HG03025 (cell line): Measurements from ENCODE around the gene NVL.

ENCODE experiments used
- ATAC-seq: cut with Tn5 transposase; IDR thresholded peaks from one replicate; pipeline ENCODE4 v1.9.1; 2021; ENCODE audit warnings: mild to moderate bottlenecking, moderate library complexity; ENCODE audit not compliant: unreplicated experiment, low FRiP score

The NVL gene

DNA sequence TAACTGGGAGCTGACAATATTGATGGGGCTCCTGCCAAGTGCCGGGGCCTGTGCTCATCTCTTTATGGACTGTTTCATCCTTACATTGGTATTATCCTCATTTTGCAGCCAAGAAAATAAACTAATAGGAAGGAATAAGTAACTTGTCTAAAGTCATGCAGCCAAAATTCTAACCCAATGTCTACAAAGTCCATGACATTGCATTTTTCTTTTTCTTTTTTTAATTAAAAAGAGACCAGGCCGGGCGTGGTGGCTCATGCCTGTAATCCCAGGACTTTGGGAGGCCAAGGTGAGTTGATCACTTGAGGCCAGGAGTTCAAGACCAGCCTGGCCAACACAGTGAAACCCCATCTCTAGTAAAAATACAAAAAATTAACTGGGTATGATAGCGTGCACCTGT lies 128.1 kb downstream of the NVL start:
- no peak for ATAC-seq

DNA sequence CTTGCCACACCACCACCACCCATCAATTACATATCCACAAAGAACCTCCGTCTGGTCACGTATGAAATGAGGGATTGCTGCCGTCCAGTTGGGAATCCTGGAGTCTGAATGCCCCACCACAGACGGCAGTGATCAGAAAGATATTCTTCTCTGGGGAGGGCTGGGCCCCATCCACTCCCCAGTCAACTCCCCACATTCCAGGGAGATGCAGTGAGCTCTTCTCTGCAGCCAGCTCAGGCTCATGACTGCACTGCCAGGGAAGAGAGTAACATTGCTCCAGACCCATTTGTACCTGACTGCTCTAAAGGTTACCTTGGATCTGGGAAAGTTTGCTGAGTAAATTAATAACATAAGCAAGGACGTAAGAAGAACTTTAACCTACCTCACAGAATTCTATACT lies 128.6 kb downstream of the NVL start:
- ATAC-seq: no peak

DNA sequence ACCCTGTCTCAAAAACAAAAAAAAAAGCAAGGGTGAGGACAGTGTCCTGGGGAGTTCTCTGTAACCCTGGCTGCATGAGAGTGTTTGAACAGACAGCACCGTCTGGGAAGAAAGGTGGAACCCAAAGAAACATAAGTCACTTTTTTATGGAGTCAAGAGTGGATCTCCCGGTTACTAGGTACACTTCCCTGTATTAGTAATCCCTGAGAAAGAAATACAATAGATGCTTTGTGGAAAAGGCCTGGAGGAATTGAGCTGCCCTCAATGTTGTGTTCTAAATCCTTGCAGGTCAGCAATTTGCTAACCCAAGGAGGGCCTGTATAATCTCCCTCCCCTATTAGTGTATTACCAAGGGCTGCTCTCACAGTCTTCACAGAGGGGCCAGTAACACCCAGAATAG lies 130.3 kb downstream of the NVL start:
- ATAC-seq: no peak

DNA sequence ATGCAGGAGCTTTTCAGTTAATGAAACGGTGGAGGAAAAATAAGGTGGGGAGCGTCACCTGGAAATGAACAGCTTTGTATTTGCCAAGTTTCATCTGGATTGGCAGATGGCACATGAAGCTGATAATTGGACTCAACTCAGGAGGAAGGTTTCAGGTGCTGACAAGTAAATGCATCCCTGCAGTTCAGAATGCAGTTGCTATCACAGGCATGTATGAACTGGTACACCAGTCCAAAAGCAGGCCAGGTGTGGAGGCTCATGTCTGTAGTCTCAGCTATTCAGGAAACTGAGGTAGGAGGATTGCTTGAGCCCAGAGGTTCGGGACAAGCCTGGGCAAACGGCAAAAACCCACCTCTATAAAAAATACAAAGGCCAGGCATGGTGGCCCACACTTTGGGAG lies 131.4 kb downstream of the NVL start:
- no peak for ATAC-seq

DNA sequence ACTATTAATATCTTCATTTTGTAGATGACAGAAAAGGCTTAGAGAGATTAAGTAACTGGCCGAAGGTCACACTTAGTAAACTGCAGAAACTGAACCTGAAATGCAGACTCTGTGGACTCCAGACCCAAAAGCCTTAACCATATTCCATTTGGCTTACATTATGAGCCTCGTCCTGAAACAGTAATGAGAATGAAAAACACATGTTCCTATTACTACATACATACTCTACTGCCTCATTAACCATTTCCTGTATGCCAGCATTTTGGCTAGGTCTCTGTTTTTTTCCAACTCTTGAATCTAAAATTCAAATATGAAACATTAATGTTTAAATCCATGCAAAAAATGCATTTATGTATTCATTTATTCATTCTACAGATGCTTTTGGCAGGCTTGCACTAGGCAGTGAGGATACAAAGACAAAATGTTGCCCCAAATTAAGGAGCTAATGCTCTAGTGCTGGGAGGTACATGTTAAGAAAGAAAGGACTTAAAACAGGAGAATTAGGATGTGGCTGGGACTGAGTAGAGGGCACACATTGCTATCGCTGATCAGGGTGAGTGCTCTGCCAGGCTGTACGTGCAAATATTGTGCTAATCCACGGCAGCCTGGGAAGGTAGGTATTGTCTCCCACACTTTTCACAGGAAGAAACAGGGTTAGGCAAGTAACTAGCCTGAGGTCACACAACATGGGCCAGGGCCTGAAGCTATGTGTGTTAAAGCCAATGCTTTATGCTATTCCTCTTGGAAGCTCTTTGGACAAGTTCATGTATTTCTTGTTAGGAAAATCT lies 133.0 kb downstream of the NVL start:
- no peak for ATAC-seq

DNA sequence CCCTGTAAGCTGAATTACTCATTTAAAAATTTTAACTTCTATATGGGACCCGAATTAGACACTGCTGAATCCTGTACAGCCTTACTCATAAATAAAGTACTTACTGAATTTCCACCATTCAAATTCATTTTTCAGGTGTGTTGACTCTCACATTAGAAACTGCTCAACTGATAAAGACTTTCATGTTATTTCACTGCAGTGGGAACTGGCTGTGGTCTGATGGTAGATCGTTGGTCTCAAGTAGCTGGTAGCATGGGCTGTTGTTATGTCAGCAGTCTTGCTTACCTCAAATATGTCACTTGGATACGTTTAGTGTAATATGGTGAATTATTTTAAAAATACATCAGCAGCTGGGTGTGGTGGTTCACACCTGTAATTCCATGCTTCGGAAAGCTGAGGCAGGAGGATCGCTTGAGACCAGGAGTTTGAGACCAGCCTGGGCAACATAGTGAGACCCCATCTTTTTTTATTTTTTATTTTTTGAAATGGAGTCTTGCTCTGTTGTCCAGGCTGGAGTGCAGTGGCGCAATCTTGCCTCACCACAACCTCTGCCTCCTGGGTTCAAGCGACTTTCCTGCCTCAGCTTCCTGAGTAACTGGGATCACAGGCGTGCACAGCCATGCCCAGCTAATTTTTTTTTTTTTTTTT lies 136.5 kb downstream of the NVL start:
- no peak for ATAC-seq

DNA sequence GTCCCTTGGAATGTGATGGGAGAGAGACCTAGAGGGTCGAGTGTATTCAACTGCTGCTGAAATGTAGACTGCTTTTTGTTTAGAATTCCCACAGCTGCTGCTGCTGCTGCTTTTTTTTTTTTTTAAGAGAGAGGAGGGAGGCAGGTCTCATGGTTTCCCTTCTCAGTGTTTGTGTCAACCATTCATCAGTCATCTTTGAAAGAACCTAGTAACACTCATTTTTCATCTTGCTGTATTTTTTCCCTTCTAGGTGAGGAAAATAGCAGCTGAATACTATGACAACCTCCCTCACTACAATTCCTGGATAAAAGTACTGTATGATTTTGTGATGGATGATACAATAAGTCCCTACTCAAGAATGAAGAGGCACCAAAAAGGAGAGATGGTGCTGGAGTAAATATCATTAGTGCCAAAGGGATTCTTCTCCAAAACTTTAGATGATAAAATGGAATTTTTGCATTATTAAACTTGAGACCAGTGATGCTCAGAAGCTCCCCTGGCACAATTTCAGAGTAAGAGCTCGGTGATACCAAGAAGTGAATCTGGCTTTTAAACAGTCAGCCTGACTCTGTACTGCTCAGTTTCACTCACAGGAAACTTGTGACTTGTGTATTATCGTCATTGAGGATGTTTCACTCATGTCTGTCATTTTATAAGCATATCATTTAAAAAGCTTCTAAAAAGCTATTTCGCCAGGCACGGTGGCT lies 137.7 kb downstream of the NVL start:
- ATAC-seq: no peak

DNA sequence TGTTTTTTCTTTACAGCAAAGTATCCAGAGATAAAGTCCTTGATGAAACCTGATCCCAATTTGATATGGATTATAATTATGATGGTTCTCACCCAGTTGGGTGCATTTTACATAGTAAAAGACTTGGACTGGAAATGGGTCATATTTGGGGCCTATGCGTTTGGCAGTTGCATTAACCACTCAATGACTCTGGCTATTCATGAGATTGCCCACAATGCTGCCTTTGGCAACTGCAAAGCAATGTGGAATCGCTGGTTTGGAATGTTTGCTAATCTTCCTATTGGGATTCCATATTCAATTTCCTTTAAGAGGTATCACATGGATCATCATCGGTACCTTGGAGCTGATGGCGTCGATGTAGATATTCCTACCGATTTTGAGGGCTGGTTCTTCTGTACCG lies 140.4 kb downstream of the NVL start:
- no peak for ATAC-seq

DNA sequence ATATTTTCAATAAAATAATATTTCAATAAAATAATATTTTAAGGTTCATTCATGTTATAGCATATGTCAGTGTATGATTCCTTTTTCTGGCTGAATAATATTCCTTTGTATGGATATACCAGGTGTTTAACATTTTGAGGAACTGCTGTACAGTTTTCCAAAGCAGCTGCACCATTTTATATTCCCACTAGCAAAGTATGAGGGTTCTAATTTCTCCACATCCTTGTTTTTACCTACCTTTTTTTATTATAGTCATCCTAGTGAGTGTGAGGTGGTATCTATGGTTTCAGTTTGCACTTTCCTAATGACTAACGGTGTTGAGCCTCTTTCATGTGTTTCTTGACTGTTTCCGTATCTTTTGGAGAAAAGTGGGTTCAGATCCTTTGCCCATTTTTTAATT lies 141.7 kb downstream of the NVL start:
- no peak for ATAC-seq

DNA sequence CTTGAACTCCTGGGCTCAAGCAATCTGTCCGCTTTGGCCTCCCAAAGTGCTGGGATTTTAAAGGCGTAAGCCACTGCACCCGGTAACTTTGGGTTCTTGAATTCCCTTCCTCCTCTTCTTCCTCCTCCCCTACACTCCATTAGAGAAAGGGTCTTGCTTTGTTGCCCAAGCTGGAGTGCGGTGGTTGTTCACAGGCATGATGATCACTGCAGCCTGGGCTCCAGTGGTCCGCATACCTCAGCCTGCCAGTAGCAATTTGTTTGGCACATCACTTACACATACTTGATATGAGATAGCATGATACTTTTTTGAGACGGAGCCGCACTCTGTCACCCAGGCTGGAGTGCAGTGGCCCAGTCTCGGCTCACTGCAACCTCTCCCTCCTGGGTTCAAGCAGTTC lies 144.8 kb downstream of the NVL start:
- no peak for ATAC-seq

DNA sequence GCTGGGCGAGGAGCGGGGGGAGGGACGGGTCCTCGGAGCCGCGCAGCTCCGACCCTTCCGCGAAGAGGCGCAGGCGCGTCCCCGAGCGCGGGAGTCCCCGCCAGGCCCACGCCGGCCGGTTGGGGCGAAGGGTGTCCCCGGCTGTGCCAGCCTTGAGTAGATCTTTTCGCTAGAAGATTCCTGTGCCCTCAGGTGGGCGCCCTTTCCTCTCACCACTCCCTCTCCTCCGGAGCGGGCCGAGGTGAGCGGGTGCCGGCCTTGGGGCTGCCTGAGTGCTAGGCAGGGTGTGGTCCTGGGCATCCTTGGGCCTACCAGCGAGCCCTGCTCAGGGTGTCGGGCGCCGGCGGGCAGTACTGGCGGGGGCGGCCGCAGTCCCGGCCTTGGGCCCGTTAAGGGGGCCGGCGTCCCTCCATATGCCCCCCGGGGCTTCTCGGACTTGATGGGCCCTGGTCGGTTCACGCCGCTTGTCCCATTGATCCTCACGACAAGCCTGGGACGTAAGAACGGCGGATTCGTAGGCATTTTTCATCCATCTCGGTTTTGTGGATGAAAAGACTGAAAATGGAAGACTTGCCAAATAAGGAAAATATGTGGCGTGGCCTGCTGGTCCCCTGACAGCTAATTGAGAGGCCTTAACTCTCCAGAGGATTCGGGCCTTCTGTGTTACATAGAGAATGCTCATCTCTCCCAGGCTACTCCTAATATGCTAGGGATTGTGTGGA lies 146.2 kb downstream of the NVL start:
- peak; percentile 48 for ATAC-seq

DNA sequence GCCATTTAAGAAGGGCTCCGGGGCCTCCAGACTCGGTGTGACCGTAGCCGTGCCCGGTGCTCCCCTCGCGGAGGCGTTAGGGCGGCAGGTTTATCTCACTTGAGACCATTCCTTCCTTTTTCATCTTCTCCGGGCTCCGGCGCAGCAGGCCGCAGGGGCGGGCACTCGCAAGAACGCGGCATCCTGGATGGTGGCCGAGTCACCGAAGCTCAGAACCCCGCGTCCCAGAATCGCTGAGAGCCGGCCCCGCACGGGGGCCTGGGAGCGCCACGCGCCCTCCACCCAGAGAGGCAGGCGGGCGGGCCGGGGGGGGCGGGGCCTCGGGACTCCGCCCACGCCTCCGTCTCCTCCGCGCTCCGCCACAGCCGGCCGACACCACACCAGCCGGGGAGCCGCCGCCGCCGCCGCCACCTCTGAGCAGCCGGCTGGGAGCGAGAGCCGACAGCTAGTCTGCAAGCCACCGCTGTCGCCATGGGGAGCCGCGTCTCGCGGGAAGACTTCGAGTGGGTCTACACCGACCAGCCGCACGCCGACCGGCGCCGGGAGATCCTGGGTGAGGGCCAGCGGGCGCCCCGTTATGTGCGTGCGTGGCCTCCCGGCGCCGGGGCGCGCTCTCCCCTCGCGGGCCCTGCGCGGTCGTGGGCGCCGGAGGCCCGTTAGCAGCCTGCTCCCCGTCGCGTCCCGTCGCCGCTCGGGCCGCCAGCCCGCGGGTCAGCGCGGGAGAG lies 146.9 kb downstream of the NVL start, which contains the start of gene DEGS1:
Gene DEGS1, plus strand, starts transcription at position 375 of the 725 bp plus-strand sequence. Its CDS starts 97 bp downstream, at position 472.
- peak; percentile 63 for ATAC-seq

DNA sequence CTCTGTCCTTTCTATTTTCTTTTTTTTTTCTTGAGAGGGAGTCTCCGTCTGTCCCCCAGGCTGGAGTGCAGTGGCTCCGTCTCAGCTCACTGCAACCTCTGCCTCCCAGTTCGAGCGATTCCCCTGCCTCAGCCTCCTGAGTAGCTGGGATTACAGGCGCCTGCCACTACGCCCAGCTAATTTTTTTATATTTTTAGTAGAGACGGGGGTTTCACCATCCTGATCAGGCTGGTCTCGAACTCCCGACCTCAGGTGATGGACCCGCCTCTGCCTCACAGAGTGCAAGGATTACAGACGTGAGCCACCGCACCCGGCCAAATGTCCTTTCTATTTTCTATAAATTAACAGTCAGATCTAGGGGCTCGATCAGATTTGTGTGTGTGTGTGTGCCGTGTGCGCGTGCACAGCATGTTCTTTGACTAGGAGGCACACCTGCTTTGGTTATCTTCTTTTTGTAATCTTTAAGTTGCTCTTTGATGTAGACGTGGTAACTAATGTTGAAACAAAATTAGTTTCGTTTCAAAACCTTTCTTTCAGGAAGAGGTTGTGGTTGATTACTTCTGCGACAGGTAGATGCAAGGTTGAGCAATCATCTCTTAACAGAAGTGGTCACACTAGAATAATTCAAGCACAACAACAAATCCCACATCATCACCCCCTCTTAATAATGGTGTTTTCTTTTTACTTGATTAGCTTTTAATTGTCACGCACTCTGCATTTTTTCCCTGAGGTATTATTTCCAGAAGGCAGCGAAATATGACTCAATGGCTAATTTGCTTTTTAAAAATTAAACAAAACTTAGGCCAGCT lies 147.7 kb downstream of the NVL start:
- ATAC-seq: peak; percentile 30

DNA sequence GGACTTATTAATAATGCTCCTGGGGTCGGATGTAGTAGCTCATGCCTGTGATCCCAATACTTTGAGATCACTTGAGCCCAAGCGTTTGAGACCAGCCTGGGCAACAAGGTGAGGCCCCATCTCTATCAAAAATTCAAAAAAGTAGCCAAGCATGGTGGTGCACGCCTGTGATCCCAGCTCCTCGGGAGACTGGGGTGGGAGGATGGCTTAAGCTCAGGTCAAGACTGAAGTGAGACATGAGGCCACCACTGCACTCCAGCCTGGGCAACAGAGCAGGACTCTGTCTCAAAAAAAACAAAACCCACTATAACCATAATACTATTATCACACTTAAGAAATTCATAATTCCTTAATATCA lies 148.5 kb downstream of the NVL start:
- ATAC-seq: no peak

DNA sequence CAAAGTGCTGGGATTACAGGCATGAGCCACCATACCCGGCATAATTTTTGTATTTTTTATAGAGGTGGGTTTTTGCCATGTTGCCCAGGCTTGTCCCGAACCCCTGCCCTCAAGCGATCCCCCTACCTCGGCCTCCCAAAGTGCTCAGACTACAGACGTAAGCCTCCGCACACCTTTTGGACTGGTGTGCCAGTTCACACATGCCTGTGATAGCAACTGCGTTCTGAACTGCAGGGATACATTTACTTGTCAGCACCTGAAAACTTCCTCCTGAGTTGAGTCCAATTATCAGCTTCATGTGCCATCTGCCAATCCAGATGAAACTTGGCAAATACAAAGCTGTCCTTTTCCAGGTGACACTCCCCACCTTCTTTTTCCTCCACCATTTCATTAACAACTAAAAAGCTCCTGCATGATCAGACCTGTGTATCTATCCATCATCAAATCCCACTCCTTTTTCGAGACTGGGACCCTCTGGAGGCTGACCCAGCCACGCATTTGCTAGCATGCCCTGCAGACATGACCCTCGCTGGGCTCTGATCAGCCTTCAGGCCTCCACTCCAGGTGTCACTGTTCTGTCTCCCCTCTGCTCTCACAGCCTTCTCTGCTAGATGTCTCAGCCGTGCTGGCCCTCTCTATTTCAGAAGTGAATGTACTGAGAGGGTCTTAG lies 149.1 kb downstream of the NVL start:
- no peak for ATAC-seq

DNA sequence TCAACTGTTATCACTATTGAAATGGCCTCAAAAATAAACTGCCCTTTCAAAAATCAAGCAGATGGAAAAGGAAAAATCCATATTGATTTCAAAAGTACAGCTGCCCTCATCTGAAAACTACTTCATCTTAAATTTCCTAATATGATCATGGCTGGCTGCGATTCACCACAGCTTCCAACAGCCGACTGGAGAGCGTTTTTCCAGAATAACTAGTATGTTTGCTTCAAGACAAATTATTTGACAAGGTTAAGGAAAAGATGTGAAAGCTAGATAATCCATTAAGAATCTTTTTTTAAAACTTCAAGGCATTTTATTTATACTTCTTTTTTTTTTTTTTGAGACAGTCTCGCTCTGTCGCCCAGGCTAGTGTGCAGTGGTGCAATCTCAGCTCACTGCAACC lies 151.1 kb downstream of the NVL start:
- ATAC-seq: no peak

DNA sequence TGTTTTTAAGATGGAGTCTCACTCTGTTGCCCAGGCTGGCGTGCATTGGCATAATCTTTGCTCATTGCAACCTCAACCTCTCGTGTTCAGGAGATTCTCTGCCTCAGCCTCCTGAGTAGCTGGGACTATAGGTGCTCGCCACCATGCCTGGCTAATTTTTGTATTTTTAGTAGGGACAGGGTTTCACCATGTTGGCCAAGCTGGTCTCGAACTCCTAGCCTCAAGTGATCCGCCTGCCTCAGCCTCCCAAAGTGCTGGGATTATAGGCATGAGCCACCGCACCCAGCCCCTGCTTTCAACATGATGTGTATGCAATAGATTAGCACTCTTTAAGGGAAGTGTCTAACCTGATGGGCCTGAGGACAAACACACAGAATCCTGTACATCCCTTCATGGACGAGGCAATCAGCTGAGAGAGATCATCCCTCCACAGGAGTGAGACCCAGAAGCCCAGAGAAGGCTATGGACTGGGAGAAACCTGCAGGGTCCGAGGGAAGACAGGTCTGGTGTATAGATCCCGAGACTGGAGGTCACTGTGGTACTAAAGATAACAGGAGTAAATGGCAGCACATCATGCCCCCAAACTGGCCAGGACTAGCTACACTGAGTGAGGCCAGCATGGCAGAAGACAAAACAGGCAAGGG lies 152.5 kb downstream of the NVL start:
- no peak for ATAC-seq
